GM23248 (cell line): ENCODE data around the gene SYTL3. TPM values are rescaled to one million over a fixed set of nuclear protein-coding genes. Genes with fewer than 3 reads are reported as not detected.
"Not testable (repeated sequence)": the region's sequence is repeated elsewhere in the genome, so short reads cannot be mapped to it uniquely, and the experiment has no call there.

Source experiments
- DNase-seq: peaks from one replicate; pipeline ENCODE4 v3.0.0-alpha.2; 2015
- H2AFZ ChIP-seq: fragments of 200-600 bp; sonication (generic); 2 replicates; pipeline ENCODE4 v1.6.1; 2016; ENCODE audit warnings: antibody characterized with exemption
- H3F3A ChIP-seq: fragments of 200-600 bp; sonication (generic); 2 replicates; pipeline ENCODE4 v1.6.1; 2016; ENCODE audit warnings: mild to moderate bottlenecking, antibody characterized with exemption, mixed run types; ENCODE audit not compliant: insufficient read depth
- H3K27ac ChIP-seq: fragments of 200-600 bp; sonication (generic); 2 replicates; pipeline ENCODE4 v1.5.1; 2016; ENCODE audit warnings: mild to moderate bottlenecking
- H3K27me3 ChIP-seq: fragments of 200-600 bp; sonication (generic); replicated peaks from 2 replicates; pipeline ENCODE4 v1.6.1; 2016; ENCODE audit warnings: mild to moderate bottlenecking; ENCODE audit not compliant: insufficient read depth
- H3K36me3 ChIP-seq: fragments of 200-600 bp; sonication (generic); 2 replicates; pipeline ENCODE4 v1.6.1; 2016; ENCODE audit warnings: low read depth, mild to moderate bottlenecking
- H3K4me1 ChIP-seq: fragments of 200-600 bp; sonication (generic); 2 replicates; pipeline ENCODE4 v1.6.1; 2016; ENCODE audit warnings: mild to moderate bottlenecking; ENCODE audit not compliant: insufficient read depth
- H3K4me2 ChIP-seq: fragments of 200-600 bp; sonication (generic); one replicate; pipeline ENCODE4 v1.6.1; 2016; ENCODE audit warnings: mild to moderate bottlenecking; ENCODE audit not compliant: unreplicated experiment
- H3K4me3 ChIP-seq: fragments of 200-600 bp; sonication (generic); 2 replicates; pipeline ENCODE4 v1.5.1; 2016; ENCODE audit warnings: mild to moderate bottlenecking
- H3K79me2 ChIP-seq: fragments of 200-600 bp; sonication (generic); 2 replicates; pipeline ENCODE4 v1.6.1; 2016; ENCODE audit warnings: mild to moderate bottlenecking; ENCODE audit not compliant: insufficient read depth
- H3K9ac ChIP-seq: fragments of 200-600 bp; sonication (generic); 2 replicates; pipeline ENCODE4 v1.6.1; 2016; ENCODE audit warnings: mild to moderate bottlenecking
- H3K9me2 ChIP-seq: fragments of 200-600 bp; sonication (generic); 2 replicates; pipeline ENCODE4 v1.6.1; 2016; ENCODE audit warnings: mixed run types, mild to moderate bottlenecking, moderate library complexity; ENCODE audit not compliant: insufficient read depth
- H3K9me3 ChIP-seq: fragments of 200-600 bp; sonication (generic); one replicate; pipeline ENCODE4 v1.6.1; 2017; ENCODE audit warnings: low read depth
- H4K20me1 ChIP-seq: fragments of 200-600 bp; sonication (generic); 2 replicates; pipeline ENCODE4 v1.6.0; 2016; ENCODE audit not compliant: insufficient read depth
- EZH2 ChIP-seq: fragments of 200-600 bp; sonication (generic); IDR thresholded peaks from 2 replicates; pipeline ENCODE4 v1.6.1; 2018; ENCODE audit warnings: antibody characterized with exemption, mild to moderate bottlenecking; ENCODE audit not compliant: insufficient read depth, poor library complexity, severe bottlenecking
- EZH2phosphoT487 ChIP-seq: fragments of 200-600 bp; sonication (generic); IDR thresholded peaks from 2 replicates; pipeline ENCODE4 v1.6.1; 2018; ENCODE audit warnings: antibody characterized with exemption, moderate library complexity, mild to moderate bottlenecking, low read depth; ENCODE audit not compliant: insufficient read depth
- WGBS, 2 experiments: methylation state at CpG; one replicate each; pipeline ENCODE4 v1.1.6; 2015 to 2017; ENCODE audit warnings: low lambda C conversion rate in 2 of 2, low coverage in 1 of 2; ENCODE audit errors: missing lambda C conversion rate in 2 of 2; 5-methylcytosine and 5-hydroxymethylcytosine counted together
- in situ Hi-C: fragments of 300-500 bp; cut with MboI; formaldehyde crosslinking; loops from 2 replicates; pipeline ENCODE4 v1.15.0; 2020
- polyA plus RNA-seq: library from polyadenylated mRNA; unstranded; fragments of >200 nt; fragmentation: Nextera tagmentation; extraction: Ambion mirVana; gene quantifications from 2 replicates; pipeline ENCODE4 v1.2.1, GENCODE V29; 2016
- total RNA-seq: library from RNA; depleted of rRNA; stranded (reverse); fragments of >200 nt; shearing (Covaris generic); gene quantifications from 2 replicates; pipeline ENCODE4 v1.2.3, GENCODE V29; 2014

Gene SYTL3
- total and polyA plus RNA-seq, 2 experiments from 2014 or later, result 2.1 to 2.3 TPM

DNA sequence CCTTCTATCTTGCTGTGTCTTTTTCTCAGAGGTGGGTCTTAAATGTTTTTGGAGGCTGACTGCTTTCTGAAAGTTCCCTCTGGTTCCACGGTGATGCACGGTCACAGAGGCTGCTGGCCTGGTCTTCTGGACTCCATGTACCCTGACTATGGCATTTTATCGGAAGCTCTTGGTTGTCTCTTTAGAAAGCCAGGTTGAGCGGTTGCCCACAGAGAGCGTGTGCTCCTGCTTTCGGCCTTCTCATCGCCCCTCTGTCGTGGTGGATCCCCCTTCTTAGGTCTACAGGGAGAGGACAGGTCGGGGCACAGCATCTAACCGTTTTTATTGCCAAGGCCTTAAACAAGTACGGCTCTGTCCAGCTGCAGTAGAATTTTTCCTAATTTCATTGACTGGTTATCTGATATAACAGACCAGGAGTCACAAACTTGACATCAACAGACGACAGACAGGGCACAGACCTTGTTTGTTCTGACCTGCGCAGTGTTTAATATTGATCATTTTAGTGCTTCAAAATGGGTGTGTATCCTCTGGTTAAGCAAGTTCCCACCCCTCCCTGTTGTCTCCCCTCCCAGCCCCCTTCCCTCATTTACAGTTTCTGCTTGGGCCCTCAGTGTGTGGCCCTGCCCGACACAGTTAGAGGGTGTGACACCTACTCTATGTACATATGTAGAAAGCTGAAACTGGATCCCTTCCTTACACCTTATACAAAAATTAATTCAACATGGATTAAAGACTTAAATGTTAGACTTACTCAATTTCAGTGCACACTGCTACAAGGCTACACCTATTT is 24.7 kb downstream of the SYTL3 start:
- Histone ChIP-seq H3K4me1 (no peaks in the 10 kb centered on the region), H3K9ac (no peak overlapping the region), H3K4me3 (no peak overlapping the region), H3F3A (no peaks in the 10 kb centered on the region), H2AFZ (no peak overlapping the region), H3K27me3 (no peaks in the 10 kb centered on the region), H3K9me2 (no peaks in the 10 kb centered on the region), H3K79me2 (no peaks in the 10 kb centered on the region), H3K9me3 (no peaks in the 10 kb centered on the region), H3K27ac (no peak overlapping the region), H3K4me2 (no peak overlapping the region), H4K20me1 (no peaks in the 10 kb centered on the region), H3K36me3 (no peaks in the 10 kb centered on the region)
- no peak for TF ChIP-seq EZH2
- no peak for TF ChIP-seq EZH2phosphoT487
- in situ Hi-C loops, result no loop called here
- DNase-seq, result no peak
- 91 to 92% methylated on average over 14 of the region's 14 CpGs for WGBS, 2 experiments

DNA sequence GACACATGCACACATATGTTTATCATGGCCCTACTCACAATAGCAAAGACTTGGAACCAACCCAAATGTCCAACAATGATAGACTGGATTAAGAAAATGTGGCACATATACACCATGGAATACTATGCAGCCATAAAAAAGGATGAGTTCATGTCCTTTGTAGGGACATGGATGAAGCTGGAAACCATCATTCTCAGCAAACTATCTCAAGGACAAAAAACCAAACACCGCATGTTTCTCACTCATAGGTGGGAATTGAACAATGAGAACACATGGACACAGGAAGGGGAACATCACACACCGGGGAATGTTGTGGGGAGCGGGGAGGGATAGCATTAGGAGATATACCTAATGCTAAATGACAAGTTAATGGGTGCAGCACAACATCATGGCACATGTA is 27.2 kb downstream of the SYTL3 start:
- H3F3A ChIP-seq, H3K4me2 ChIP-seq, H4K20me1 ChIP-seq, in situ Hi-C loops, H2AFZ ChIP-seq, H3K4me3 ChIP-seq, H3K36me3 ChIP-seq, H3K79me2 ChIP-seq, H3K4me1 ChIP-seq, H3K9me3 ChIP-seq, H3K27me3 ChIP-seq, H3K9ac ChIP-seq, DNase-seq, H3K9me2 ChIP-seq, H3K27ac ChIP-seq: not testable (repeated sequence)
- WGBS, 2 experiments, result 78 to 83% methylated on average over 3 of the region's 3 CpGs

- TF ChIP-seq EZH2phosphoT487, result no peak
- no peak for TF ChIP-seq EZH2
- no peaks in the 10 kb centered on the region for H3K4me1 ChIP-seq
- 90 to 93% methylated on average over 11 of the region's 11 CpGs for WGBS, 2 experiments
- no peaks in the 10 kb centered on the region for H3F3A ChIP-seq
- no peaks in the 10 kb centered on the region for H3K27me3 ChIP-seq
- no peaks in the 10 kb centered on the region for H3K9me2 ChIP-seq
- no peak overlapping the region for H3K4me2 ChIP-seq
- no peak overlapping the region for H3K27ac ChIP-seq
- no peak overlapping the region for H2AFZ ChIP-seq
- no peaks in the 10 kb centered on the region for H3K9me3 ChIP-seq
- no peaks in the 10 kb centered on the region for H3K79me2 ChIP-seq
- H4K20me1 ChIP-seq, result no peaks in the 10 kb centered on the region
- in situ Hi-C loops, result no loop called here
- no peak for DNase-seq
- no peaks in the 10 kb centered on the region for H3K36me3 ChIP-seq
- no peak overlapping the region for H3K4me3 ChIP-seq
- no peak overlapping the region for H3K9ac ChIP-seq
Measured at GRCh38 chr6:158677906-158678578, 28.2 kb downstream of the SYTL3 start.

DNA sequence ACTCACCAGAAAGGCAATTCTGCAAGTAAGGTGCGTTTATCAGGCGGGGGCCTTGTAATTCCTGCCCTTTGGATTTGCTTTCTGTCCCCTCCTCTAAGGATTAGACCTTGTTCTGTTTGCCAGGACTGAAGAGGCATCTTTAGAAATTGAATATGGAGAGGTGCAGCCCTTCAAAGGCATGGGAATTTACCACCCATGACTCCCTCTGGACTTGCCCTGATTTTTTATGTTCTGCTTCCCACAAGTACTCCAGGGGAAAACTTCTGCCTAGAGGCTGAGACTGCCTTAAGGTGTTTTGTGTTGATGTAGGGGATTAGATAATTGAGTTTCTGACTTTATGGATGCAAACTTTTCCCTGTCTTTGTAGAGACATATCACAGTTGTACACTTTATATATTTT is 30.2 kb downstream of the SYTL3 start:
- H3F3A ChIP-seq, result no peaks in the 10 kb centered on the region
- no peak overlapping the region for H3K9ac ChIP-seq
- H3K79me2 ChIP-seq, result no peaks in the 10 kb centered on the region
- no peak overlapping the region for H3K4me3 ChIP-seq
- no peaks in the 10 kb centered on the region for H3K9me2 ChIP-seq
- no peak overlapping the region for H2AFZ ChIP-seq
- no peak for TF ChIP-seq EZH2phosphoT487
- TF ChIP-seq EZH2, result no peak
- no peaks in the 10 kb centered on the region for H4K20me1 ChIP-seq
- H3K4me1 ChIP-seq, result no peaks in the 10 kb centered on the region
- 97 to 100% methylated on average over 2 of the region's 2 CpGs for WGBS, 2 experiments
- in situ Hi-C loops, result no loop called here
- H3K27me3 ChIP-seq, result no peaks in the 10 kb centered on the region
- H3K4me2 ChIP-seq, result no peak overlapping the region
- DNase-seq, result no peak
- H3K27ac ChIP-seq, result no peak overlapping the region
- H3K9me3 ChIP-seq, result no peaks in the 10 kb centered on the region
- H3K36me3 ChIP-seq, result no peaks in the 10 kb centered on the region
